Chondrocyte (in vitro differentiated cells): Measurements from ENCODE around the gene PHACTR1. TPM values are rescaled to one million over a fixed set of nuclear protein-coding genes. Genes with fewer than 3 reads are reported as not detected.
"Not testable (repeated sequence)": the region's sequence is repeated elsewhere in the genome, so short reads cannot be mapped to it uniquely, and the experiment has no call there.

Experiments used
- DNase-seq: peaks from one replicate; pipeline ENCODE4 v3.0.0; 2021; ENCODE audit warnings: mixed read lengths, low spot score
- H3K27ac Mint-ChIP-seq: one replicate; pipeline ENCODE4 v1.8.0; 2021; ENCODE audit warnings: mild to moderate bottlenecking, moderate library complexity, mixed read lengths; ENCODE audit not compliant: unreplicated experiment
- H3K27me3 Mint-ChIP-seq: 2 replicates; pipeline ENCODE4 v1.8.0; 2021; ENCODE audit warnings: low read depth, mixed read lengths
- H3K36me3 Mint-ChIP-seq: 2 replicates; pipeline ENCODE4 v1.8.0; 2021; ENCODE audit warnings: low read depth, mixed read lengths
- H3K4me1 Mint-ChIP-seq: 2 replicates; pipeline ENCODE4 v1.8.0; 2021; ENCODE audit warnings: low read depth, mild to moderate bottlenecking, mixed read lengths
- H3K4me3 Mint-ChIP-seq: one replicate; pipeline ENCODE4 v1.8.0; 2021; ENCODE audit warnings: mild to moderate bottlenecking, moderate library complexity, mixed read lengths; ENCODE audit not compliant: unreplicated experiment
- H3K9me3 Mint-ChIP-seq: 2 replicates; pipeline ENCODE4 v1.8.0; 2021; ENCODE audit warnings: low read depth, mixed read lengths
- total RNA-seq: library from RNA; stranded (reverse); gene quantifications from 3 replicates; pipeline ENCODE4 v1.2.1, GENCODE V29; 2021
- TF ChIP-seq, protein P1 (sequence below): fragments of 200-600 bp; sonication (generic); IDR thresholded peaks from 2 replicates; pipeline ENCODE4 v1.5.0; 2021; ENCODE audit warnings: antibody characterized with exemption, mild to moderate bottlenecking, moderate library complexity

PHACTR1 gene
- total RNA-seq, 1 donor from 2014 or later, result 2.1 TPM

GRCh38 chr6:13243033-13243432, 526.5 kb downstream of the PHACTR1 start:
- H3K4me3 Mint-ChIP-seq, result no peak overlapping the region
- H3K27me3 Mint-ChIP-seq, result no peaks in the 10 kb centered on the region
- no peak overlapping the region for H3K27ac Mint-ChIP-seq
- peaks cover 5% of the 10 kb centered on the region for H3K9me3 Mint-ChIP-seq
- no peaks in the 10 kb centered on the region for H3K36me3 Mint-ChIP-seq
- H3K4me1 Mint-ChIP-seq, result peaks cover 3% of the 10 kb centered on the region
- DNase-seq, result no peak
- TF ChIP-seq, protein P1, sequence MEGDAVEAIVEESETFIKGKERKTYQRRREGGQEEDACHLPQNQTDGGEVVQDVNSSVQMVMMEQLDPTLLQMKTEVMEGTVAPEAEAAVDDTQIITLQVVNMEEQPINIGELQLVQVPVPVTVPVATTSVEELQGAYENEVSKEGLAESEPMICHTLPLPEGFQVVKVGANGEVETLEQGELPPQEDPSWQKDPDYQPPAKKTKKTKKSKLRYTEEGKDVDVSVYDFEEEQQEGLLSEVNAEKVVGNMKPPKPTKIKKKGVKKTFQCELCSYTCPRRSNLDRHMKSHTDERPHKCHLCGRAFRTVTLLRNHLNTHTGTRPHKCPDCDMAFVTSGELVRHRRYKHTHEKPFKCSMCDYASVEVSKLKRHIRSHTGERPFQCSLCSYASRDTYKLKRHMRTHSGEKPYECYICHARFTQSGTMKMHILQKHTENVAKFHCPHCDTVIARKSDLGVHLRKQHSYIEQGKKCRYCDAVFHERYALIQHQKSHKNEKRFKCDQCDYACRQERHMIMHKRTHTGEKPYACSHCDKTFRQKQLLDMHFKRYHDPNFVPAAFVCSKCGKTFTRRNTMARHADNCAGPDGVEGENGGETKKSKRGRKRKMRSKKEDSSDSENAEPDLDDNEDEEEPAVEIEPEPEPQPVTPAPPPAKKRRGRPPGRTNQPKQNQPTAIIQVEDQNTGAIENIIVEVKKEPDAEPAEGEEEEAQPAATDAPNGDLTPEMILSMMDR, result no peak

DNA sequence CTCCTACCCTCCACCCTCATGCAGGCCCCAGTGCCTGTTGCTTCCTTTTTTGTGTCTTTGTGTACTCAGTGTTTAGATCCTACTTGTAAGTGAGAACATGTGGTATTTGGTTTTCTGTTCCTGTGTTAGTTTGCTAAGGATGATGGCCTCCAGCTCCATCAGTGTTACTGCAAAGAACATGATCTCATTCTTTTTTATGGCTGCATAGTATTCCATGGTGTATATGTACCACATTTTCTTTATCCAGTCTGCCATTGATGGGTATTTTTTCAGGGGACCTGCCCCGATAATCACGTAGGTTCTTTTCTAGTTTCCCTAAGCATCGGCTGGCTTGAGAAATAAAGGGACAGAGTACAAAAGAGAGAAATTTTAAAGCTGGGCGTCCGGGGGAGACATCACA, 527.2 kb downstream of the PHACTR1 start:
- not testable (repeated sequence) for H3K27me3 Mint-ChIP-seq, H3K4me3 Mint-ChIP-seq, H3K27ac Mint-ChIP-seq, H3K9me3 Mint-ChIP-seq, H3K36me3 Mint-ChIP-seq, H3K4me1 Mint-ChIP-seq, DNase-seq

GRCh38 chr6:13247627-13248026, 531.1 kb downstream of the PHACTR1 start:
- no peaks in the 10 kb centered on the region for H3K36me3 Mint-ChIP-seq
- H3K9me3 Mint-ChIP-seq, result peaks cover 5% of the 10 kb centered on the region
- TF ChIP-seq, protein P1, result no peak
- no peak overlapping the region for H3K4me3 Mint-ChIP-seq
- no peak for DNase-seq
- H3K27me3 Mint-ChIP-seq, result no peaks in the 10 kb centered on the region
- no peak overlapping the region for H3K27ac Mint-ChIP-seq
- H3K4me1 Mint-ChIP-seq, result peaks cover 8% of the 10 kb centered on the region

- TF ChIP-seq, protein P1, result no peak
- peaks cover 5% of the 10 kb centered on the region for H3K9me3 Mint-ChIP-seq
- no peaks in the 10 kb centered on the region for H3K36me3 Mint-ChIP-seq
- no peak overlapping the region for H3K4me3 Mint-ChIP-seq
- peaks cover 8% of the 10 kb centered on the region for H3K4me1 Mint-ChIP-seq
- H3K27ac Mint-ChIP-seq, result no peak overlapping the region
- DNase-seq, result no peak
- H3K27me3 Mint-ChIP-seq, result no peaks in the 10 kb centered on the region
Observed at GRCh38 chr6:13248053-13248452, 531.5 kb downstream of the PHACTR1 start.

DNA sequence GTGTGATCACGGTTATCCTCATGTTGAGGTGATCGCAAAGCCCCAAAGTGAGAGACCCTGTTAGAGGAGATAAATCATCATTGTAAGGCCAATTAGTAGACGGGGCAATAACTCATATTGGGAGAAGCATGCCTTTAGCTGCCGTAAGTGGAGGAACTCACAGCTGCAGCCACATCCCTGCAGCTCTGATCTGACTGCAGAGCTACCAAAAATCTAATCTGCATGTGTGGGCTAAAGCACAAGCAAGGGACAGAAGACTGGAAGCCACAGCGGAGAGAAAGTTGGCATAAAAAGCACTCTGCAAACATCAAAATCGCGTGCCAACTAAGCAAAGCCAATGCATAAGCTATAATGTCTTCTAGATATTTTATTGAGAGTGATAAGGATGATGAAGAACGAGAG, 532.0 kb downstream of the PHACTR1 start:
- no peak for DNase-seq
- H3K4me1 Mint-ChIP-seq, result peaks cover 8% of the 10 kb centered on the region
- no peak overlapping the region for H3K27ac Mint-ChIP-seq
- H3K4me3 Mint-ChIP-seq, result no peak overlapping the region
- peaks cover 5% of the 10 kb centered on the region for H3K9me3 Mint-ChIP-seq
- TF ChIP-seq, protein P1, result no peak
- H3K36me3 Mint-ChIP-seq, result no peaks in the 10 kb centered on the region
- no peaks in the 10 kb centered on the region for H3K27me3 Mint-ChIP-seq

GRCh38 chr6:13248994-13249393, 532.4 kb downstream of the PHACTR1 start:
- Mint-ChIP-seq H3K27ac (no peak overlapping the region), H3K4me3 (no peak overlapping the region), H3K9me3 (peaks cover 2% of the 10 kb centered on the region), H3K4me1 (peaks cover 8% of the 10 kb centered on the region), H3K36me3 (no peaks in the 10 kb centered on the region), H3K27me3 (no peaks in the 10 kb centered on the region)
- DNase-seq, result no peak
- TF ChIP-seq, protein P1, result no peak
